GM23338 (cell line): Measurements from ENCODE around the gene DOCK1. TPM values are rescaled to one million over a fixed set of nuclear protein-coding genes. Genes with fewer than 3 reads are reported as not detected.
A peak's percentile ranks its signal among the peaks of the same experiment; 100 is the strongest.

ENCODE experiments used
- ATAC-seq: fragments of 200-7000 bp; cut with Tn5 transposase; 3 replicates; pipeline ENCODE4 v1.9.1; 2020
- DNase-seq: peaks from one replicate; pipeline ENCODE4 v3.0.0-alpha.2; 2015; ENCODE audit warnings: low spot score
- H2AFZ ChIP-seq: fragments of 200-600 bp; sonication (generic); 2 replicates; pipeline ENCODE4 v1.8.0; 2016; ENCODE audit warnings: antibody characterized with exemption, mild to moderate bottlenecking, moderate library complexity
- H3F3A ChIP-seq: fragments of 200-600 bp; sonication (generic); replicated peaks from 2 replicates; pipeline ENCODE4 v1.8.0; 2017; ENCODE audit warnings: antibody characterized with exemption, mixed run types, low read depth
- H3K27ac ChIP-seq: fragments of 200-600 bp; sonication (generic); 2 replicates; pipeline ENCODE4 v1.6.1; 2016; ENCODE audit warnings: low read depth
- H3K27me3 ChIP-seq: fragments of 200-600 bp; sonication (generic); 2 replicates; pipeline ENCODE4 v1.8.0; 2016; ENCODE audit warnings: mild to moderate bottlenecking, mixed run types, moderate library complexity; ENCODE audit not compliant: insufficient read depth
- H3K36me3 ChIP-seq: fragments of 200-600 bp; sonication (generic); 2 replicates; pipeline ENCODE4 v1.8.0; 2016; ENCODE audit warnings: mild to moderate bottlenecking; ENCODE audit not compliant: insufficient read depth
- H3K4me1 ChIP-seq: fragments of 200-600 bp; sonication (generic); 2 replicates; pipeline ENCODE4 v1.8.0; 2016; ENCODE audit warnings: mild to moderate bottlenecking, moderate library complexity; ENCODE audit not compliant: insufficient read depth
- H3K4me2 ChIP-seq: fragments of 200-600 bp; sonication (generic); 2 replicates; pipeline ENCODE4 v1.7.1; 2017; ENCODE audit warnings: mixed run types
- H3K4me3 ChIP-seq: fragments of 200-600 bp; sonication (generic); 2 replicates; pipeline ENCODE4 v1.6.1; 2016; ENCODE audit warnings: mixed run types
- H3K79me2 ChIP-seq: fragments of 200-600 bp; sonication (generic); replicated peaks from 2 replicates; pipeline ENCODE4 v1.8.0; 2017; ENCODE audit warnings: mild to moderate bottlenecking; ENCODE audit not compliant: insufficient read depth
- H3K9me2 ChIP-seq: fragments of 200-600 bp; sonication (generic); 2 replicates; pipeline ENCODE4 v1.8.0; 2017; ENCODE audit not compliant: insufficient read depth
- H4K20me1 ChIP-seq: fragments of 200-600 bp; sonication (generic); replicated peaks from 2 replicates; pipeline ENCODE4 v1.8.0; 2017; ENCODE audit warnings: mild to moderate bottlenecking; ENCODE audit not compliant: insufficient read depth
- H3K27ac Mint-ChIP-seq: 2 replicates; pipeline ENCODE4 v1.8.0; 2020; ENCODE audit warnings: inconsistent platforms, mild to moderate bottlenecking, moderate library complexity, mixed read lengths
- H3K27me3 Mint-ChIP-seq: 3 replicates; pipeline ENCODE4 v1.8.0; 2022; ENCODE audit warnings: low read depth, mild to moderate bottlenecking, moderate library complexity, mixed read lengths, inconsistent platforms; ENCODE audit not compliant: insufficient read depth, poor library complexity
- H3K36me3 Mint-ChIP-seq: 3 replicates; pipeline ENCODE4 v1.8.0; 2021; ENCODE audit warnings: low read depth, mild to moderate bottlenecking, inconsistent platforms, moderate library complexity, mixed read lengths
- H3K4me1 Mint-ChIP-seq: 3 replicates; pipeline ENCODE4 v1.8.0; 2020; ENCODE audit warnings: mild to moderate bottlenecking, inconsistent platforms, mixed read lengths
- H3K4me3 Mint-ChIP-seq: 3 replicates; pipeline ENCODE4 v1.8.0; 2021; ENCODE audit warnings: moderate library complexity, mild to moderate bottlenecking, inconsistent platforms, mixed read lengths
- H3K9me3 Mint-ChIP-seq: 3 replicates; pipeline ENCODE4 v1.8.0; 2020; ENCODE audit warnings: moderate library complexity, mild to moderate bottlenecking, inconsistent platforms, mixed read lengths
- CREB1 ChIP-seq: fragments of 250-450 bp; sonication (Bioruptor Pico); IDR thresholded peaks from 2 replicates; pipeline ENCODE4 v1.5.0; 2020; ENCODE audit warnings: low read depth, mild to moderate bottlenecking, moderate library complexity
- CTCF ChIP-seq, 2 experiments: fragments of 200-600 bp in 1 of 2; sonication (generic) in 1 of 2; conservative IDR thresholded peaks; 2 replicates each; pipeline versions ENCODE4 v1.5.1 to v1.6.1; 2016 to 2017; ENCODE audit warnings: antibody characterized with exemption in 2 of 2, low read depth in 2 of 2, mild to moderate bottlenecking in 2 of 2, moderate library complexity in 1 of 2
- ETS1 ChIP-seq: IDR thresholded peaks from 2 replicates; pipeline ENCODE4 v1.6.1; 2016; ENCODE audit warnings: antibody characterized with exemption
- EZH2 ChIP-seq: fragments of 200-600 bp; sonication (generic); IDR thresholded peaks from one replicate; pipeline ENCODE4 v1.8.0; 2017; ENCODE audit warnings: antibody characterized with exemption, mild to moderate bottlenecking, low read depth; ENCODE audit not compliant: unreplicated experiment
- EZH2phosphoT487 ChIP-seq: fragments of 200-600 bp; sonication (generic); IDR thresholded peaks from one replicate; pipeline ENCODE4 v1.8.1; 2018; ENCODE audit warnings: antibody characterized with exemption; ENCODE audit not compliant: unreplicated experiment
- JUNB ChIP-seq: IDR thresholded peaks from one replicate; pipeline ENCODE4 v1.6.1; 2016; ENCODE audit warnings: antibody characterized with exemption; ENCODE audit not compliant: unreplicated experiment
- NANOG ChIP-seq: IDR thresholded peaks from 2 replicates; pipeline ENCODE4 v1.6.1; 2016; ENCODE audit warnings: antibody characterized with exemption, borderline replicate concordance
- POLR2AphosphoS5 ChIP-seq: IDR thresholded peaks from 2 replicates; pipeline ENCODE4 v1.6.1; 2016; ENCODE audit warnings: antibody characterized with exemption, low read depth
- REST ChIP-seq: IDR thresholded peaks from one replicate; pipeline ENCODE4 v1.6.1; 2018; ENCODE audit warnings: antibody characterized with exemption; ENCODE audit not compliant: unreplicated experiment
- STAT1 ChIP-seq: IDR thresholded peaks from one replicate; pipeline ENCODE4 v1.6.1; 2016; ENCODE audit warnings: antibody characterized with exemption; ENCODE audit not compliant: unreplicated experiment
- ZNF114 ChIP-seq: fragments of 250-450 bp; sonication (Bioruptor Pico); IDR thresholded peaks from 2 replicates; pipeline ENCODE4 v1.5.0; 2020; ENCODE audit warnings: mild to moderate bottlenecking, moderate library complexity
- ZNF331 ChIP-seq: fragments of 250-450 bp; sonication (Bioruptor Pico); IDR thresholded peaks from 2 replicates; pipeline ENCODE4 v1.5.0; 2020; ENCODE audit warnings: low read depth, mild to moderate bottlenecking, moderate library complexity
- ZNF462 ChIP-seq: fragments of 250-450 bp; sonication (Bioruptor Pico); IDR thresholded peaks from 2 replicates; pipeline ENCODE4 v1.5.0; 2020; ENCODE audit warnings: mild to moderate bottlenecking, moderate library complexity
- polyA plus RNA-seq: library from polyadenylated mRNA; unstranded; fragments of >200 nt; fragmentation: Nextera tagmentation; extraction: Ambion mirVana; gene quantifications from 2 replicates; pipeline ENCODE4 v1.2.1, GENCODE V29; 2016
- total RNA-seq: library from RNA; depleted of rRNA; stranded (reverse); fragments of >200 nt; shearing (Covaris generic); gene quantifications from 2 replicates; pipeline ENCODE4 v1.2.3, GENCODE V29; 2014

Gene DOCK1
- total and polyA plus RNA-seq, 2 experiments from 2014 or later, result 13.2 to 55.3 TPM

- Mint-ChIP-seq H3K9me3 (no peaks in the 10 kb centered on the region; the same call in 1 of the 3 replicates), H3K4me1 (peaks cover 24% of the 10 kb centered on the region), H3K4me3 (no peak overlapping the region), H3K27me3 (peaks cover 4% of the 10 kb centered on the region), H3K36me3 (peaks cover 27% of the 10 kb centered on the region; the same call in 2 of the 3 replicates), H3K27ac (no peak overlapping the region)
- no peak overlapping the region for H3K27ac ChIP-seq
- H3K9me2 ChIP-seq, result no peaks in the 10 kb centered on the region
- no peak overlapping the region for H3K4me2 ChIP-seq
- H2AFZ ChIP-seq, result no peak overlapping the region
- H3K4me1 ChIP-seq, result peaks cover 14% of the 10 kb centered on the region
- DNase-seq (no peak), ATAC-seq (peak; percentile 64)
- no peaks in the 10 kb centered on the region for H3K36me3 ChIP-seq
- peaks cover 20% of the 10 kb centered on the region for H4K20me1 ChIP-seq
- peaks cover 95% of the 10 kb centered on the region for H3K79me2 ChIP-seq
- H3K4me3 ChIP-seq, result no peak overlapping the region
- H3K27me3 ChIP-seq, result no peaks in the 10 kb centered on the region
- TF ChIP-seq NANOG (no peak), CTCF (conservative IDR thresholded peaks at IDR 0.05; ENCODE audit: low read depth in 2 of 2) (no peak), STAT1 (no peak), REST (no peak), ZNF331 (CRISPR knock-in tag) (no peak), ETS1 (no peak), EZH2 (no peak), POLR2AphosphoS5 (no peak), ZNF114 (CRISPR knock-in tag) (no peak), JUNB (no peak), CREB1 (no peak), ZNF462 (CRISPR knock-in tag) (no peak), EZH2phosphoT487 (no peak)
- H3F3A ChIP-seq, result no peaks in the 10 kb centered on the region
These were observed 30.2 kb downstream of the DOCK1 start for GRCh38 chr10:126935263-126935946.
